ENCODE measurements around the gene APBB2. TPM values are rescaled to one million over a fixed set of nuclear protein-coding genes. Genes with fewer than 3 reads are reported as not detected.

The APBB2 gene
- total RNA-seq, 1 experiment from 2014 or later = 80.7 TPM

DNA sequence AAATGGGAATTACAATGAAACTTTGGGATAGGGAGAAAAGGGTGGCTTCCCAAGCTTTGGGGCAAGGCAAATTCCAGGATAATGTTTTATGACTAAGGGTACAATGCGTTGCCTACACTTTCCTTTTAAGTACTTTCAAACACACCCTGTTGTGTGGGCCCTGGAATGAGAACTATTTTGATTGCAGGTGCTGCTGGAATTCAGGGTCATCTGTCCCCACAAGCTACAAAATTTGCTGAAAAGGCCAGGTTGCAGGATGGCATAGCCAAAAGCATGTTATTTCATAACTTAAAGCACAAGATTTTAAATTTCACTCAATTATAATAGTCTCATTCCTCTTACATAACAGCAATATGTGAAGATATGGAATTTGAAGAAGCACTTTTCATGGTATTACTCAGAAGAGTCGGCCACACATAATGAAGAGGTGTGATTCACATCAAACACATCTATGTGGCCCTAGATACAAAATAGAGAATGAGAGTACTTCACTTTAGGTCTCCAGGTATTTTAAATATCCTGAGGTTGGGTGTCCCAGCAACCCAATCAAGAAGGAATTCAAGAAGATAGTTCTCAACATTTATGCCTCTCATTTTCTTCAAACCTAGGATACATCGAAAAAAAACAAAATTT, 89.3 kb downstream of the APBB2 start:
- no peaks in the 10 kb centered on the region for H3K9me3 Mint-ChIP-seq (ENCODE audit: unreplicated experiment)
- peak overlapping the region; percentile 60 for H3K4me3 Mint-ChIP-seq (ENCODE audit: unreplicated experiment)
- peaks cover 51% of the 10 kb centered on the region for H3K36me3 Mint-ChIP-seq (ENCODE audit: insufficient read depth, unreplicated experiment)
- no peak overlapping the region for H3K4me3 ChIP-seq (ENCODE audit: low read depth, low read length)
- H3K27ac Mint-ChIP-seq (ENCODE audit: unreplicated experiment) = peak overlapping the region; percentile 96
- no peaks in the 10 kb centered on the region for H3K27me3 Mint-ChIP-seq (ENCODE audit: insufficient read depth, unreplicated experiment)
- H3K4me1 Mint-ChIP-seq (ENCODE audit: low read depth, unreplicated experiment) = peaks cover 38% of the 10 kb centered on the region
- H3K27me3 ChIP-seq (replicated peaks; ENCODE audit: control insufficient read depth, insufficient read depth, low read length) = no peaks in the 10 kb centered on the region
- peaks cover 92% of the 10 kb centered on the region for H3K4me1 ChIP-seq
- H3K36me3 ChIP-seq (ENCODE audit: control insufficient read depth, insufficient read depth, low read length) = no peaks in the 10 kb centered on the region; the same call in 1 of the 2 replicates
- TSS peak; percentile 63 for BruUV-seq (replicated peaks)
- no peaks in the 10 kb centered on the region for H3K9me3 ChIP-seq
- POLR2A ChIA-PET = interaction anchor here (0.6 to 1.4 kb wide), 3 partner anchors 8 to 91 kb away, joined by 3 to 6 read pairs (median 5); partner anchors contain the start of gene APBB2
- CTCF ChIA-PET = interaction anchor here (0.8 to 1.1 kb wide), 3 partner anchors 8 to 197 kb away, joined by 3 to 6 read pairs (median 4); partner anchors contain the start of gene APBB2
- intact Hi-C loops (cut with micrococcal nuclease; ENCODE audit: unreplicated experiment) = loop anchor here (2.0 kb wide), 3 partner anchors 40 to 88 kb away; no protein-coding TSS in a partner anchor
- TF ChIP-seq, protein P1, sequence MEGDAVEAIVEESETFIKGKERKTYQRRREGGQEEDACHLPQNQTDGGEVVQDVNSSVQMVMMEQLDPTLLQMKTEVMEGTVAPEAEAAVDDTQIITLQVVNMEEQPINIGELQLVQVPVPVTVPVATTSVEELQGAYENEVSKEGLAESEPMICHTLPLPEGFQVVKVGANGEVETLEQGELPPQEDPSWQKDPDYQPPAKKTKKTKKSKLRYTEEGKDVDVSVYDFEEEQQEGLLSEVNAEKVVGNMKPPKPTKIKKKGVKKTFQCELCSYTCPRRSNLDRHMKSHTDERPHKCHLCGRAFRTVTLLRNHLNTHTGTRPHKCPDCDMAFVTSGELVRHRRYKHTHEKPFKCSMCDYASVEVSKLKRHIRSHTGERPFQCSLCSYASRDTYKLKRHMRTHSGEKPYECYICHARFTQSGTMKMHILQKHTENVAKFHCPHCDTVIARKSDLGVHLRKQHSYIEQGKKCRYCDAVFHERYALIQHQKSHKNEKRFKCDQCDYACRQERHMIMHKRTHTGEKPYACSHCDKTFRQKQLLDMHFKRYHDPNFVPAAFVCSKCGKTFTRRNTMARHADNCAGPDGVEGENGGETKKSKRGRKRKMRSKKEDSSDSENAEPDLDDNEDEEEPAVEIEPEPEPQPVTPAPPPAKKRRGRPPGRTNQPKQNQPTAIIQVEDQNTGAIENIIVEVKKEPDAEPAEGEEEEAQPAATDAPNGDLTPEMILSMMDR (IDR thresholded peaks at IDR 0.05; ENCODE audit: insufficient read depth in 1 of 2, low read depth in 1 of 2, low read length in 1 of 2, severe bottlenecking in 1 of 2, unreplicated experiment in 1 of 2) = no peak
- peak; percentile 70 to 86 for DNase-seq

DNA sequence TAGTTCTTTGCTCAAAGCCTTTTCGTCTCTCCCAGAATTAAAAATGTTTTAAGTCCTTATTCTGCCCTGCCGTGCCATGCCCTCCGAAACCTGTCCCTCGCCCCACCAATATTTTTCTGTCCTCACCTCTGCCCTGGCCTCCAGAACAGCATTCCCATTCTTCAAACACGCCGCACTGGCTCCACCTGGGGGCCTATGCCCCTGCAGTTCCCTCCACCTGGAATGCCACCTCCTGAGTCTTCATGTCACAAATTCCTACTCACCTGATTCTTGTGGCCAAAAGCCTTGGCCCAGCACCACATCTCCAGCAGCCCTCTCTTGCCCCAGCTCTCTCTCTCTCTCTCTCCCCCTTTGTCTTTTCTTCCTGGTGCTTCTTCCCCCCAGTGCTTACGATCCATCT, 91.6 kb downstream of the APBB2 start:
- POLR2A ChIA-PET = no interaction called here
- peak; percentile 48 to 57 for DNase-seq
- Mint-ChIP-seq H3K27ac (ENCODE audit: unreplicated experiment) (peak overlapping the region; percentile 96), H3K36me3 (ENCODE audit: insufficient read depth, unreplicated experiment) (peaks cover 49% of the 10 kb centered on the region), H3K4me1 (ENCODE audit: low read depth, unreplicated experiment) (peaks cover 28% of the 10 kb centered on the region), H3K9me3 (ENCODE audit: unreplicated experiment) (no peaks in the 10 kb centered on the region), H3K4me3 (ENCODE audit: unreplicated experiment) (peak overlapping the region; percentile 21), H3K27me3 (ENCODE audit: insufficient read depth, unreplicated experiment) (no peaks in the 10 kb centered on the region)
- BruUV-seq (replicated peaks) = no TSS peak
- no peaks in the 10 kb centered on the region for H3K9me3 ChIP-seq
- TF ChIP-seq, protein P1 (IDR thresholded peaks at IDR 0.05; ENCODE audit: insufficient read depth in 1 of 2, low read depth in 1 of 2, low read length in 1 of 2, severe bottlenecking in 1 of 2, unreplicated experiment in 1 of 2) = peak; percentile 21 to 30
- no peaks in the 10 kb centered on the region for H3K27me3 ChIP-seq (replicated peaks; ENCODE audit: control insufficient read depth, insufficient read depth, low read length)
- CTCF ChIA-PET = no interaction called here
- H3K4me3 ChIP-seq (ENCODE audit: low read depth, low read length) = no peak overlapping the region
- H3K4me1 ChIP-seq = peaks cover 79% of the 10 kb centered on the region
- intact Hi-C loops (cut with micrococcal nuclease; ENCODE audit: unreplicated experiment) = no loop called here
- no peaks in the 10 kb centered on the region; the same call in 1 of the 2 replicates for H3K36me3 ChIP-seq (ENCODE audit: control insufficient read depth, insufficient read depth, low read length)

DNA sequence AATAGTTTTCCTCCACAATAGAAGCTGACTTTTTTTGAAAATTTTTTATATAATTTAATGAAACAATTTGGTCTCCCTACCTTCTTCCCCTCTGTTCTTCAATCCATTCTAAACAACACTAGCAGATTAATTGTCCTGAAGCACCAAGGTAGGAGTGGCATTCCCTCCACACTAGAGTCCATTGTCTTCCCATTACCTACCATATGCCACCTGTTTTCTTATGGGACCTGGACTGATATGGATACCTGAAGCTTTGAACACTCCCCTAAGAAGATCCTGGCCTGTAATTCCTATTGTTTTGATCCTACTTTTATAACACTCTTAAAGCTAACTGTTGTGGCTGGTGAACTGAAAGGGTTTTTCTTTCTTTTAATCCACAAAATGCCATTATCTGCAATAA, 92.0 kb downstream of the APBB2 start:
- ChIA-PET CTCF (no interaction called here), POLR2A (no interaction called here)
- H3K9me3 Mint-ChIP-seq (ENCODE audit: unreplicated experiment) = no peaks in the 10 kb centered on the region
- H3K27me3 Mint-ChIP-seq (ENCODE audit: insufficient read depth, unreplicated experiment) = no peaks in the 10 kb centered on the region
- H3K9me3 ChIP-seq = no peaks in the 10 kb centered on the region
- no TSS peak for BruUV-seq (replicated peaks)
- H3K4me1 Mint-ChIP-seq (ENCODE audit: low read depth, unreplicated experiment) = peaks cover 28% of the 10 kb centered on the region
- H3K27ac Mint-ChIP-seq (ENCODE audit: unreplicated experiment) = peak overlapping the region; percentile 96
- DNase-seq = no peak
- H3K4me3 ChIP-seq (ENCODE audit: low read depth, low read length) = no peak overlapping the region
- H3K4me3 Mint-ChIP-seq (ENCODE audit: unreplicated experiment) = peak overlapping the region; percentile 21
- peaks cover 74% of the 10 kb centered on the region for H3K4me1 ChIP-seq
- TF ChIP-seq, protein P1 (IDR thresholded peaks at IDR 0.05; ENCODE audit: insufficient read depth in 1 of 2, low read depth in 1 of 2, low read length in 1 of 2, severe bottlenecking in 1 of 2, unreplicated experiment in 1 of 2) = no peak
- intact Hi-C loops (cut with micrococcal nuclease; ENCODE audit: unreplicated experiment) = no loop called here
- peaks cover 2% of the 10 kb centered on the region; the same call in 1 of the 2 replicates for H3K36me3 ChIP-seq (ENCODE audit: control insufficient read depth, insufficient read depth, low read length)
- peaks cover 52% of the 10 kb centered on the region for H3K36me3 Mint-ChIP-seq (ENCODE audit: insufficient read depth, unreplicated experiment)
- H3K27me3 ChIP-seq (replicated peaks; ENCODE audit: control insufficient read depth, insufficient read depth, low read length) = no peaks in the 10 kb centered on the region

Data from Caco-2 (cell line).